HFF-Myc (cell line): ENCODE results near the gene CXXC5.

ENCODE experiments used
- DNase-seq: peaks from one replicate; pipeline ENCODE4 v3.0.0-alpha.2; 2011; ENCODE audit warnings: low read depth; ENCODE audit errors: extremely low read depth
- H3K4me3 ChIP-seq: replicated peaks from 2 replicates; pipeline ENCODE4 v1.5.1; 2011; ENCODE audit warnings: low read depth, mild to moderate bottlenecking, control low read depth, low read length
- TF ChIP-seq, protein P1 (sequence below): IDR thresholded peaks from 2 replicates; pipeline ENCODE4 v1.5.1; 2012; ENCODE audit warnings: mild to moderate bottlenecking, low read depth, low read length, control low read depth; ENCODE audit errors: missing control alignments

CXXC5 gene

DNA sequence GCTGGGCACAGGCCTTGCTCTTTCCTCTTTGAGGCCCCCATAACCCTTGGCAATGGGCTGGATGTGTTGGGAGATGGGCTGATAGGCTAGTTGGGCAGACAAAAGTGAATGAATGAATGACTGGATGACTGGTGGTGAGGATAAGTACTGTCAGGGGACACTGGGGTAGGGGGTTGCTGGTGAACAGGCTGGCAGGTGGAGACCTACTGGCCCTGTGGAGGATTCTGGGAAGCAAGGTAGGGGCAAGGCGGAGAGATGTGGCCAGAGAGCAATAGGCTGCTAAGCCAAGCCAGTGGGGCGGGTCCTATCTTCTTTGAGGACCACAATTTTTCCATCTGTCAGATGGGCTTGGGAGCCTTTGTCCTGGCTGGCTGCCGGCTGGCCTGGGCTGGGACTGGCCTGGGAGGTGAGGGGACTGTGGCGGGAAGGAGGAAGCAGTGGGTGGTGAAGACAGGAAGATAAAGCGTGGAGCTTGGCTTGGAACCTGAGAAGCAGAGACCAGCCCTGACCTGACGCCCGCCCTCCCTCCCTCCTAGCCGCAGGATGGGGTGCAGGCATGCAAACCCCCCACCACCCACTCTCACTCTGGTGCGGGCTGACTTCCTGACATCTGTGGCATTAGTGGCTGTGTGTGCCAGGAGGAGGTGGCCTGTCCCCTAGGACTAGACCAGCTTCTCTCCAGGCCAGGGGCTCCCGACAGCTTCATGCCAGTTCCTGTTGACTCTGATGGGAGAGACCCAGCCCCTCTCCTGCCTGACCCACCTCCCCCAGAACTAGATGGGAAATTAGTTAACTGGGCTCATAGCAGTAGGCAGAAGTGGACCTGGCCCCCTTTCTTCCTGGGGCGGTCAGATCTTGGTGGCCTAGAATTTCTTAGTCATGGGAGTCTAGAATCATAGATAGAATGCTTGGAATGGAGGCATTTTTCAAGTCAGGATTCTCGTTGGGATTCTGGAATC, 9.5 kb downstream of the CXXC5 start:
- TF ChIP-seq, protein P1, sequence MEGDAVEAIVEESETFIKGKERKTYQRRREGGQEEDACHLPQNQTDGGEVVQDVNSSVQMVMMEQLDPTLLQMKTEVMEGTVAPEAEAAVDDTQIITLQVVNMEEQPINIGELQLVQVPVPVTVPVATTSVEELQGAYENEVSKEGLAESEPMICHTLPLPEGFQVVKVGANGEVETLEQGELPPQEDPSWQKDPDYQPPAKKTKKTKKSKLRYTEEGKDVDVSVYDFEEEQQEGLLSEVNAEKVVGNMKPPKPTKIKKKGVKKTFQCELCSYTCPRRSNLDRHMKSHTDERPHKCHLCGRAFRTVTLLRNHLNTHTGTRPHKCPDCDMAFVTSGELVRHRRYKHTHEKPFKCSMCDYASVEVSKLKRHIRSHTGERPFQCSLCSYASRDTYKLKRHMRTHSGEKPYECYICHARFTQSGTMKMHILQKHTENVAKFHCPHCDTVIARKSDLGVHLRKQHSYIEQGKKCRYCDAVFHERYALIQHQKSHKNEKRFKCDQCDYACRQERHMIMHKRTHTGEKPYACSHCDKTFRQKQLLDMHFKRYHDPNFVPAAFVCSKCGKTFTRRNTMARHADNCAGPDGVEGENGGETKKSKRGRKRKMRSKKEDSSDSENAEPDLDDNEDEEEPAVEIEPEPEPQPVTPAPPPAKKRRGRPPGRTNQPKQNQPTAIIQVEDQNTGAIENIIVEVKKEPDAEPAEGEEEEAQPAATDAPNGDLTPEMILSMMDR: no peak
- no peak for DNase-seq

DNA sequence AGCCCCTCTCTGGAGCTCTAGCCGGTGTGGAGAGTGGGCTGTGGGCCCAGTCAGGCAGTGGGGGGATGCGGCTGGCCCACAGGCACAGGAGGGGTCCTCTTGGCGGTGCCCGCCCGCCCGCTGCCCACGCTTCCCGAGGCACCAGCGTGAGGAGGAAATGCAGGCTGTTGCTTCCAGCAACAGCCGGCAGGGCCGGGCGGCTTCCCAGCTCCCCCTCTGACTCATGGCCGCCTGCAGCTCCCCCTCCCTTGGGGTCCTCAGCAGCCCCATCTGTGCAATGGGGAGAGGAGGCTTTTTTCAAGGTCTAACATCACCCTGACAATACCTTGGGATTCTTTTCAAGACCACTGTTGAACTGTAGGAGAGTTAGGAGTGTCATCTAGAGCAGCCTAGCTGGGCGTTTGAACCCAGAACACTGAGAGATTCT, 10.4 kb downstream of the CXXC5 start:
- TF ChIP-seq, protein P1: no peak
- no peak for DNase-seq
- H3K4me3 ChIP-seq: no peak overlapping the region

More for the DNA sequence above, 9.5 kb downstream of the CXXC5 start:
- no peak overlapping the region for H3K4me3 ChIP-seq

DNA sequence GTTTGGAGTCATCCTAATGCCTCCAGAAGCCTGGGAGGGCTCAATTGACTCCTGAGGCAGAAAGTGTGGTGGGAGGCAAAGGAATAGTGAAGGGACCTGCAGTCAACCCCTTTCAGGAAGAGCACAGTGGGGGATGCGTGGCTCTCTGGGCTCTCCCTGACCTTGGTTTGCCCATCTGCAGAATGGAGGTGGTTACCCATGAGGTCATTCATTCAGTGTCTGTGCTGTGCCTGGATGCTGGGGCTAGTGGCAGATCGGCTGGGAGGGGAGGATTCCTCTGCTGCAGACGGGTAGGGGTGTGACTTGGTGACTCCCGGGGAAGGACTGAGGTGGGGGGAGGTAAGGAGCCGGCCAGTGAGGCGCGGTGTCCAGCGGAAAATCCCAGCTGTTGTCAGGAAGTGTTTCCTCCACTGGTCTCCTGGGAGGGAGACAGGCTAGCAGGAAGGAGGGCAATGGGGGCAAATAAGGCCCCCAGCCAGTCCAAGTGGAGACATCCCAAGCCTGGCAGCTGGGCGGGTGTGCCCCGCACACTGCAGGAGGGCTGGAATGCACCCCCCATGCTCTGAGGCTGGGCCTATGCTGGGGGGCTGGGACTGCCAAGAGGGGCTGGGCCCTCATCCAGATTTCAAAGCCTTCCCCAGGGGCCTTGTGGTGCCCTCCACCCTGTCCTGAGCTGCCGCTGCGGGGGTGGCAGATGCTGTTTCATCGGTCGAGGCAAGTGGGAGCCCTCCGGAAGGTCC, 10.9 kb downstream of the CXXC5 start:
- H3K4me3 ChIP-seq: peak overlapping the region; percentile 28
- DNase-seq: no peak
- TF ChIP-seq, protein P1: no peak

DNA sequence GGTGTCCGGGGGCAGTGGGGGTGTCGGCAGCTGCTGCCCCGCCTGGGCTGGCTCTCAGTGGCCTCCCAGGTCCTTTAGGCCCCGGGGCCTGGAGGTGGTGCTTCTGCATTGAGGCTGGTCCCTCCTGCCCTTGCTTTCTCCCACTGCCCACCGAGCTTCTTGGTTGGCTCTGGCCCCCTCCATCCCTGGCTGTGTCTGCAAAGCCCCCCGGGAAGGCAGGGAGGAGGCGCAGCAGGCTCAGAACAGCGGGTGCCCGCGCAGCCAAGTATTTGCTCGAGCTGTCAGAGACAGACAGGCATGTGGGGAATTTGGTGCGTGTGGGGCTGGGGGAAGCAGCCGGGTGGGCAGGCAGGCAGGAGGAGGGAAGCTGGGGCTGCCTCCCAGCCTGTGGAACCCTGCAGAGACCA, 11.5 kb downstream of the CXXC5 start:
- no peak for DNase-seq
- H3K4me3 ChIP-seq: peak overlapping the region; percentile 28
- TF ChIP-seq, protein P1: no peak

DNA sequence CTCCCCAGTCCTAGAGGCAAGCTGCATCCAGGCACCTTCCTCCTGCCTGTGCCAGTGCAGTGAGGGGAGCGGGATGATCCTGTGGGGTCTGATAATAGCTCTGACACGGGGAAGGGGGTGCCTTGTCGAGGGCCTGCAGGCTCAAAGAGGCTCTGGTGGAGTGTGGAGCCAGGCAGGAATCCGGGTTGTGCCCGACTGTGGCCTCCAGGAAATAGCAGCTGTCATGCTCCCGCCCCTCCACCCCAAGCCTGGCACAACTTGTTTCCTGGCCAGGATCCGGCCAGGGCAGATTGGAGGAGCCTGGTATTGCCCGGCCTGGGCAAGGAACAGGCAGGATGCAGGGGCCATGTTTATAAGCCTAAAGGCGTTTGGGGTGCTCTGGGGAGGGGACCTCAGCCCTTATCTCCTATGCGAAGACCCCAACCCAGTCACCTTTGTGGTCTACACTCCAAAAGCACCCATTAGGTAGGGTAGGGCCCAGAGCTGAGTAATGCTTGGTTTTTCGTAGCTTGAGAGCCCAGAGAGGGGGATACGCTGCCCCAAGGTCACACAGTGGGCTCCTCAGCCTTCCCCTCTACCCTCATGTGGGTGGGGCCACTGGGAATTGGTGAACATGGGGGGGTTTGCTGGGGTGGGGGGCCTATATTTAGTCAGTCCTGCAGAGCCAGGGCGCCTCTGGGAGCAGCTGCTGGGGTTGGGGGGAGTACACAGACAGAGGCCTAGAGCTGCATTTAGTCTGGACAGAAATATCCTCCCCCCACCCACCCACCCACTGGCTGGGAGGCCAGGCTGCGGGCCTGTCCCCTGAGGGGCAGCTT, 12.2 kb downstream of the CXXC5 start:
- H3K4me3 ChIP-seq: peak overlapping the region; percentile 28
- TF ChIP-seq, protein P1: no peak
- no peak for DNase-seq
